Measurements from ENCODE around the gene WNT9B. TPM values are rescaled to one million over a fixed set of nuclear protein-coding genes. Genes with fewer than 3 reads are reported as not detected.

The WNT9B gene
- total RNA-seq, 1 experiment from 2014 or later, result 0.70 TPM

DNA sequence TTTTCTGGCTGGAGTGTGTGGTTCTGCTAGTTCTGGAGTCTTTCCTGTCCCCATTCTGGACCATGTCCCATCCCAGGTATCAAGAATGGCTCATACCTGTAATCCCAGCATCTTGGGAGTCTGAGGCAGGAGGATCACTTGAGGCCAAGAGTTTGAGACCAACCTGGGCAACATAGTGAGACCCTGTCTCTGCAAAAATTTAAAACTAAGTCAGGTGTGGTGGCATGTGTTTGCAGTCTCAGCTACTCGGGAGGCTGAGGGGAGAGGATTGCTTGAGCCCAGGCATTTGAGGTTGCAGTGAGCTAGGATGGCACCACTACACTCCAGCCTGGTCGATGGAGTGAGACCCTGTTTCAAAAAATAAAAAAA lies 17.6 kb upstream of the WNT9B start:
- H3K23me2 ChIP-seq (ENCODE audit: insufficient read length, low read depth, low read length, poor library complexity, severe bottlenecking), result no peaks in the 10 kb centered on the region
- no peak overlapping the region for H3K27ac ChIP-seq (ENCODE audit: insufficient read length, low read depth, low read length)
- Mint-ChIP-seq H3K4me3 (no peak overlapping the region), H3K27ac (no peak overlapping the region), H3K9me3 (no peaks in the 10 kb centered on the region; a peak in 1 of 5 replicates), H3K36me3 (ENCODE audit: insufficient read depth in 1 of 3, low read depth in 3 of 3) (no peaks in the 10 kb centered on the region; a peak in 1 of 7 replicates), H3K27me3 (ENCODE audit: low read depth) (peaks cover 38% of the 10 kb centered on the region), H3K4me1 (peaks cover 31 to 40% of the 10 kb centered on the region in 2 experiments)
- H2AFZ ChIP-seq (ENCODE audit: low read length), result no peak overlapping the region
- no CpG with 5 or more reads among the region's 2 CpGs for WGBS (ENCODE audit: extremely low coverage, insufficient read length, low lambda C conversion rate)
- H3K14ac ChIP-seq (ENCODE audit: insufficient read depth, low read length), result no peak overlapping the region
- no peaks in the 10 kb centered on the region for H3K79me2 ChIP-seq (ENCODE audit: insufficient read depth, low read length)
- H3K4me2 ChIP-seq (ENCODE audit: insufficient read depth, insufficient read length, low read length), result no peak overlapping the region
- TF ChIP-seq, protein P1, sequence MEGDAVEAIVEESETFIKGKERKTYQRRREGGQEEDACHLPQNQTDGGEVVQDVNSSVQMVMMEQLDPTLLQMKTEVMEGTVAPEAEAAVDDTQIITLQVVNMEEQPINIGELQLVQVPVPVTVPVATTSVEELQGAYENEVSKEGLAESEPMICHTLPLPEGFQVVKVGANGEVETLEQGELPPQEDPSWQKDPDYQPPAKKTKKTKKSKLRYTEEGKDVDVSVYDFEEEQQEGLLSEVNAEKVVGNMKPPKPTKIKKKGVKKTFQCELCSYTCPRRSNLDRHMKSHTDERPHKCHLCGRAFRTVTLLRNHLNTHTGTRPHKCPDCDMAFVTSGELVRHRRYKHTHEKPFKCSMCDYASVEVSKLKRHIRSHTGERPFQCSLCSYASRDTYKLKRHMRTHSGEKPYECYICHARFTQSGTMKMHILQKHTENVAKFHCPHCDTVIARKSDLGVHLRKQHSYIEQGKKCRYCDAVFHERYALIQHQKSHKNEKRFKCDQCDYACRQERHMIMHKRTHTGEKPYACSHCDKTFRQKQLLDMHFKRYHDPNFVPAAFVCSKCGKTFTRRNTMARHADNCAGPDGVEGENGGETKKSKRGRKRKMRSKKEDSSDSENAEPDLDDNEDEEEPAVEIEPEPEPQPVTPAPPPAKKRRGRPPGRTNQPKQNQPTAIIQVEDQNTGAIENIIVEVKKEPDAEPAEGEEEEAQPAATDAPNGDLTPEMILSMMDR (conservative IDR thresholded peaks at IDR 0.05), result no peak
- no peaks in the 10 kb centered on the region for H3K4me1 ChIP-seq (ENCODE audit: insufficient read depth, low read length)
- H3K4ac ChIP-seq (ENCODE audit: low read depth, low read length), result no peak overlapping the region
- no peaks in the 10 kb centered on the region for H3K9me3 ChIP-seq (ENCODE audit: control insufficient read depth, low read depth, low read length)
- H3K23ac ChIP-seq (ENCODE audit: insufficient read length, low read depth, low read length), result no peak overlapping the region
- H4K91ac ChIP-seq (ENCODE audit: insufficient read length, low read depth, low read length), result no peak overlapping the region
- no peak overlapping the region for H4K5ac ChIP-seq (ENCODE audit: insufficient read length, low read depth, low read length)
- H4K20me1 ChIP-seq (ENCODE audit: control insufficient read depth, insufficient read depth, insufficient read length), result no peaks in the 10 kb centered on the region
- no peak overlapping the region for H2BK20ac ChIP-seq (ENCODE audit: low read depth, low read length, poor library complexity, severe bottlenecking)
- no peaks in the 10 kb centered on the region for H3K27me3 ChIP-seq (ENCODE audit: insufficient read depth, low read length)
- H2BK15ac ChIP-seq (ENCODE audit: low read depth, low read length), result no peak overlapping the region
- H2BK5ac ChIP-seq (ENCODE audit: insufficient read length, low read length), result no peak overlapping the region
- H3K9ac ChIP-seq (ENCODE audit: extremely low read depth, insufficient read length, low read length), result no peak overlapping the region
- DNase-seq, result no peak
- H2AK5ac ChIP-seq (ENCODE audit: insufficient read length, low read length), result no peak overlapping the region
- no peak overlapping the region for H4K8ac ChIP-seq (replicated peaks; ENCODE audit: insufficient read length, low read depth, low read length)
- H3K56ac ChIP-seq (ENCODE audit: insufficient read length, low read depth, low read length), result no peak overlapping the region
- H3T11ph ChIP-seq (ENCODE audit: low read length), result no peak overlapping the region
- H2BK120ac ChIP-seq (ENCODE audit: low read depth, low read length, poor library complexity, severe bottlenecking), result no peak overlapping the region
- no peaks in the 10 kb centered on the region for H3K79me1 ChIP-seq (ENCODE audit: insufficient read depth, low read depth, low read length, poor library complexity, severe bottlenecking)
- H2BK12ac ChIP-seq (ENCODE audit: insufficient read length, low read depth, low read length), result no peak overlapping the region
- no peak overlapping the region for H3K18ac ChIP-seq (ENCODE audit: insufficient read length, low read depth, low read length)
